C4-2B (cell line): ENCODE results near the gene ST7.

Source experiments
- H3K27ac ChIP-seq: fragments of 450-650 bp; 2 replicates; pipeline ENCODE4 v1.5.1; 2017
- CTCF ChIP-seq: fragments of 450-650 bp; conservative IDR thresholded peaks from 2 replicates; pipeline ENCODE4 v1.5.1; 2017; ENCODE audit warnings: mild to moderate bottlenecking
- ZFX ChIP-seq: fragments of 450-650 bp; IDR thresholded peaks from 2 replicates; pipeline ENCODE4 v1.6.1; 2017

Gene ST7

GRCh38 chr7:117250801-117251200, 297.5 kb downstream of the ST7 start:
- TF ChIP-seq CTCF (no peak), ZFX (no peak)
- no peak overlapping the region for H3K27ac ChIP-seq

- H3K27ac ChIP-seq, result no peak overlapping the region
- TF ChIP-seq ZFX (no peak), CTCF (no peak)
Observed at GRCh38 chr7:117251687-117252086, 298.4 kb downstream of the ST7 start.

- no peak for TF ChIP-seq ZFX
- no peak for TF ChIP-seq CTCF
- no peak overlapping the region for H3K27ac ChIP-seq
Observed at GRCh38 chr7:117259615-117260014, 306.3 kb downstream of the ST7 start.

GRCh38 chr7:117262546-117262945, 309.2 kb downstream of the ST7 start:
- H3K27ac ChIP-seq, result no peak overlapping the region
- TF ChIP-seq CTCF, result no peak
- TF ChIP-seq ZFX, result no peak

- no peak for TF ChIP-seq CTCF
- TF ChIP-seq ZFX, result no peak
Observed at GRCh38 chr7:117264716-117265115, 311.4 kb downstream of the ST7 start.

GRCh38 chr7:117269417-117269816, 316.1 kb downstream of the ST7 start:
- no peak for TF ChIP-seq ZFX
- no peak for TF ChIP-seq CTCF
- H3K27ac ChIP-seq, result no peak overlapping the region

More at GRCh38 chr7:117264716-117265115, 311.4 kb downstream of the ST7 start:
- no peak overlapping the region for H3K27ac ChIP-seq

- no peak for TF ChIP-seq CTCF
- no peak for TF ChIP-seq ZFX
- H3K27ac ChIP-seq, result no peak overlapping the region
Observed at GRCh38 chr7:117269886-117270285, 316.6 kb downstream of the ST7 start.
